Measurements from ENCODE around the gene FDX2.
"Not testable (repeated sequence)": the region's sequence is repeated elsewhere in the genome, so short reads cannot be mapped to it uniquely, and the experiment has no call there.

Gene FDX2

DNA sequence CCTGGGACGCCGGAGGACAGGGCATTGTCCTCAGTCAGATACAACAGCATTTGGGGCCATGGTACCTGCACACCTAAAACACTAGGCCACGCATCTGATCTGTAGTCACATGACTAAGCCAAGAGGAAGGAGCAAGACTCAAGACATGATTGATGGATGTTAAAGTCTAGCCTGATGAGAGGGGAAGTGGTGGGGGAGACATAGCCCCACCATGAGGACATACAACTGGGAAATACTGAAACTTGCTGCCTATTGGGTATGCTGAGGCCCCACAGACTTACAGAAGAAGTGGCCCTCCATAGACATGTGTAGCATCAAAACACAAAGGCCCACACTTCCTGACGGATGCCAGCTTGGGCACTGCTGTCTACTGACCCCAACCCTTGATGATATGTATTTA is 30.4 kb downstream of the FDX2 start:
- Histone ChIP-seq H3K27me3 (peaks cover 6 to 60% of the 10 kb centered on the region in 2 donors), H3K4me3 (no peak overlapping the region), H3K36me3 (peaks cover 0 to 23% (median 21%) of the 10 kb centered on the region in 3 donors), H3K27ac (no peak overlapping the region), H3K4me1 (peaks cover 0 to 34% (median 29%) of the 10 kb centered on the region in 4 donors), H3K9me3 (no peaks in the 10 kb centered on the region)
- DNase-seq = no peak
- intact Hi-C loops (cut with DNase I; ENCODE audit: low total_unique reads) = no loop called here
- TF ChIP-seq, protein P1, sequence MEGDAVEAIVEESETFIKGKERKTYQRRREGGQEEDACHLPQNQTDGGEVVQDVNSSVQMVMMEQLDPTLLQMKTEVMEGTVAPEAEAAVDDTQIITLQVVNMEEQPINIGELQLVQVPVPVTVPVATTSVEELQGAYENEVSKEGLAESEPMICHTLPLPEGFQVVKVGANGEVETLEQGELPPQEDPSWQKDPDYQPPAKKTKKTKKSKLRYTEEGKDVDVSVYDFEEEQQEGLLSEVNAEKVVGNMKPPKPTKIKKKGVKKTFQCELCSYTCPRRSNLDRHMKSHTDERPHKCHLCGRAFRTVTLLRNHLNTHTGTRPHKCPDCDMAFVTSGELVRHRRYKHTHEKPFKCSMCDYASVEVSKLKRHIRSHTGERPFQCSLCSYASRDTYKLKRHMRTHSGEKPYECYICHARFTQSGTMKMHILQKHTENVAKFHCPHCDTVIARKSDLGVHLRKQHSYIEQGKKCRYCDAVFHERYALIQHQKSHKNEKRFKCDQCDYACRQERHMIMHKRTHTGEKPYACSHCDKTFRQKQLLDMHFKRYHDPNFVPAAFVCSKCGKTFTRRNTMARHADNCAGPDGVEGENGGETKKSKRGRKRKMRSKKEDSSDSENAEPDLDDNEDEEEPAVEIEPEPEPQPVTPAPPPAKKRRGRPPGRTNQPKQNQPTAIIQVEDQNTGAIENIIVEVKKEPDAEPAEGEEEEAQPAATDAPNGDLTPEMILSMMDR (IDR thresholded peaks at IDR 0.05) = no peak

DNA sequence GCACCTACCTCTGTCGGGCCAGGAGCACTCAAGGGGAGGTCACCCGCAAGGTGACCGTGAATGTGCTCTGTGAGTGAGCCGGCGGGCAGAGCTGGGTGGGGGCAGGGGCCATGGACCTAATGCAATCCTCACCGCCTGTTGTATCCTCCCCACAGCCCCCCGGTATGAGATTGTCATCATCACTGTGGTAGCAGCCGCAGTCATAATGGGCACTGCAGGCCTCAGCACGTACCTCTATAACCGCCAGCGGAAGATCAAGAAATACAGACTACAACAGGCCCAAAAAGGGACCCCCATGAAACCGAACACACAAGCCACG is 30.9 kb downstream of the FDX2 start:
- Histone ChIP-seq H3K36me3 (peaks cover 0 to 23% (median 21%) of the 10 kb centered on the region in 3 donors), H3K4me1 (peaks cover 0 to 29% (median 24%) of the 10 kb centered on the region in 4 donors), H3K4me3 (no peak overlapping the region), H3K27me3 (peaks cover 6 to 55% of the 10 kb centered on the region in 2 donors), H3K9me3 (no peaks in the 10 kb centered on the region), H3K27ac (no peak overlapping the region)
- no peak for DNase-seq
- TF ChIP-seq, protein P1 (IDR thresholded peaks at IDR 0.05) = no peak
- intact Hi-C loops (cut with DNase I; ENCODE audit: low total_unique reads) = no loop called here

DNA sequence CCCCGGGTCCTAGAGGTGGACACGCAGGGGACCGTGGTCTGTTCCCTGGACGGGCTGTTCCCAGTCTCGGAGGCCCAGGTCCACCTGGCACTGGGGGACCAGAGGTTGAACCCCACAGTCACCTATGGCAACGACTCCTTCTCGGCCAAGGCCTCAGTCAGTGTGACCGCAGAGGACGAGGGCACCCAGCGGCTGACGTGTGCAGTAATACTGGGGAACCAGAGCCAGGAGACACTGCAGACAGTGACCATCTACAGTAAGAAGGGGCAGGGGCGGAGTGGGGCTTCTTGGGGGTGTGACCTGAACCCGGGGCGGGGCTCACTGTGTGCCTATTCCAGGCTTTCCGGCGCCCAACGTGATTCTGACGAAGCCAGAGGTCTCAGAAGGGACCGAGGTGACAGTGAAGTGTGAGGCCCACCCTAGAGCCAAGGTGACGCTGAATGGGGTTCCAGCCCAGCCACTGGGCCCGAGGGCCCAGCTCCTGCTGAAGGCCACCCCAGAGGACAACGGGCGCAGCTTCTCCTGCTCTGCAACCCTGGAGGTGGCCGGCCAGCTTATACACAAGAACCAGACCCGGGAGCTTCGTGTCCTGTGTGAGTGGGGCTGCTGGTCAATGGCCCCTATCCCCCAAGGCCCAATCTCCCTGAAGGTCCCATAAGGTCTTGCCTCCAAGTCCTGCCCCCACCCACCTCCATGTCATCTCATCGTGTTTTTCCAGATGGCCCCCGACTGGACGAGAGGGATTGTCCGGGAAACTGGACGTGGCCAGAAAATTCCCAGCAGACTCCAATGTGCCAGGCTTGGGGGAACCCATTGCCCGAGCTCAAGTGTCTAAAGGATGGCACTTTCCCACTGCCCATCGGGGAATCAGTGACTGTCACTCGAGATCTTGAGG is 31.5 kb downstream of the FDX2 start:
- no peaks in the 10 kb centered on the region for H3K9me3 ChIP-seq
- H3K4me3 ChIP-seq = no peak overlapping the region
- peaks cover 5 to 51% of the 10 kb centered on the region in 2 donors for H3K27me3 ChIP-seq
- H3K36me3 ChIP-seq = peaks cover 0 to 23% (median 21%) of the 10 kb centered on the region in 3 donors
- no peak for DNase-seq
- no peak overlapping the region for H3K27ac ChIP-seq
- intact Hi-C loops (cut with DNase I; ENCODE audit: low total_unique reads) = no loop called here
- H3K4me1 ChIP-seq = peaks cover 0 to 23% (median 18%) of the 10 kb centered on the region in 4 donors
- TF ChIP-seq, protein P1 (IDR thresholded peaks at IDR 0.05) = no peak

DNA sequence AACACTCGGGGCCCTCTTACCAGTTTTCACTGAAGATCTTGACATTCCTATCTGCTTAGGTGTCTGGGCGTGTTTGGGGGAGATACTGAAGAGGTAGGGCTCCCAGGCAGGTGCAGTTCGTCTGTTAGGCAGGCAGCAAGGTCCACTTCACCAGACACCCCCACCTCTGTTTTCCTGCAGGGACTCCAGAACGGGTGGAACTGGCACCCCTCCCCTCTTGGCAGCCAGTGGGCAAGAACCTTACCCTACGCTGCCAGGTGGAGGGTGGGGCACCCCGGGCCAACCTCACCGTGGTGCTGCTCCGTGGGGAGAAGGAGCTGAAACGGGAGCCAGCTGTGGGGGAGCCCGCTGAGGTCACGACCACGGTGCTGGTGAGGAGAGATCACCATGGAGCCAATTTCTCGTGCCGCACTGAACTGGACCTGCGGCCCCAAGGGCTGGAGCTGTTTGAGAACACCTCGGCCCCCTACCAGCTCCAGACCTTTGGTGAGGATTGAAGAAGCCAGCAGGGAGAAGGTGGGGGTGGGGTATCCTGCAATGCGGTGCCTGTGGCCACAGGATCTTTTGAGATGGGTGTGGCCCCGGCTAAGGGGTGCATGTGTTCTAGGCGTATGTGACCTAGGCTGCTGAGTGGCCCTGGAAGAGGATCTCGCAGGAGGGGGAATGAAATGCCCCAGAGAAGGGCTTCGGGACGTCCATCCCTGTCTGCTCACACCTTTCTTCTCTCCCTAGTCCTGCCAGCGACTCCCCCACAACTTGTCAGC is 32.3 kb downstream of the FDX2 start:
- intact Hi-C loops (cut with DNase I; ENCODE audit: low total_unique reads) = no loop called here
- Histone ChIP-seq H3K27me3 (peaks cover under 1 to 48% of the 10 kb centered on the region in 2 donors), H3K36me3 (peaks cover 0 to 29% (median 21%) of the 10 kb centered on the region in 3 donors), H3K4me1 (peaks cover 0 to 15% (median 10%) of the 10 kb centered on the region in 4 donors), H3K27ac (no peak overlapping the region), H3K9me3 (no peaks in the 10 kb centered on the region), H3K4me3 (no peak overlapping the region)
- TF ChIP-seq, protein P1 (IDR thresholded peaks at IDR 0.05) = no peak
- no peak for DNase-seq

DNA sequence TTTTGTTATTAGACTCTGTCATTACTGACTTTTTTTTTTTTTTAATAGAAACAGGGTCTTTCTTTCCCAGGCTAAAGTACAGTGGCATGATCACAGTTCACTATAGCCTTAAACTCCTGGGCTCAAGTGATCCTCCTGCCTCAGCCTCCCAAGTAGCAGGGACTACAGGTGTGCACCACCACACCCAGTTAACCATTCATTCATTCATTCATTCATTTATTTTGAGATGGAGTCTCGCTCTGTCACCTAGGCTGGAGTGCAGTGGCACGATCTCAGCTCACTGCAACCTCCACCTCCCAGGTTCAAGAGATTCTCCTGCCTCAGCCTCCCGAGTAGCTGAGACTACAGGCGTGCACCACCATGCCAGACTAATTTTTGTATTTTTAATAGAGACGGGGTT is 33.8 kb downstream of the FDX2 start:
- DNase-seq; intact Hi-C loops (cut with DNase I; ENCODE audit: low total_unique reads); H3K4me3 ChIP-seq; H3K27ac ChIP-seq; H3K4me1 ChIP-seq; H3K9me3 ChIP-seq: not testable (repeated sequence)
- Histone ChIP-seq H3K27me3 (peaks cover 0 to 34% of the 10 kb centered on the region in 2 donors), H3K36me3 (peaks cover 0 to 29% (median 21%) of the 10 kb centered on the region in 3 donors)
